Cardiac fibroblast (primary cell): ENCODE data around the gene ZYG11A.

Experiments
- DNase-seq, 2 donors: peaks; one replicate each; pipeline versions ENCODE4 v3.0.0 to v3.0.0-alpha.2; 2010; ENCODE audit warnings: low read depth in 2 of 2
- H3K4me3 ChIP-seq, 2 donors: replicated peaks in 1 of 2; 1 replicate in 1 of 2; 2 replicates in 1 of 2; pipeline ENCODE4 v1.5.1; 2011; ENCODE audit warnings: low read depth in 2 of 2, low read length in 2 of 2, mild to moderate bottlenecking in 2 of 2, moderate library complexity in 1 of 2
- TF ChIP-seq, protein P1 (sequence below): IDR thresholded peaks from one replicate; pipeline ENCODE4 v1.5.1; 2011; ENCODE audit warnings: low read depth, mild to moderate bottlenecking, low read length, inconsistent platforms

The ZYG11A gene

DNA sequence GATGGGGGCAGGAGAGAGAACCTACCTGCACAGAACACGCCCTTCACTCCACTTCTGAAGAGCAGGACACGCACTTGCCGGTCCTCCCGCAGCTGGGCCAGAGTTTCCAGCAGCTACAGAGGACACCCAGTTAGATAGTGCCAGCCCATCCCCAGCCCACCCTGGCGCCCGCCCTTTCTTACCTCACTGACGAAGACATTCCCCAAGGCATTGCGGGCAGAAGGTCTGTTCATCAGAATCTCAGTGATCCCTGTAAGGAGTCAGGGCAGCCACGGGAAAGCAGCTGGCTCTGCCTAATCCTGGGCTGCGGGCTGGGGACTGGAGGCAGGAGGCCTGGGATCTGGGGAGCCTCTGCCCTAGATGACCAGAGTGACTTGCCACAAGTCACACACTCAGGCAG is 69.0 kb downstream of the ZYG11A start:
- no peak overlapping the region for H3K4me3 ChIP-seq
- DNase-seq: no peak
- TF ChIP-seq, protein P1, sequence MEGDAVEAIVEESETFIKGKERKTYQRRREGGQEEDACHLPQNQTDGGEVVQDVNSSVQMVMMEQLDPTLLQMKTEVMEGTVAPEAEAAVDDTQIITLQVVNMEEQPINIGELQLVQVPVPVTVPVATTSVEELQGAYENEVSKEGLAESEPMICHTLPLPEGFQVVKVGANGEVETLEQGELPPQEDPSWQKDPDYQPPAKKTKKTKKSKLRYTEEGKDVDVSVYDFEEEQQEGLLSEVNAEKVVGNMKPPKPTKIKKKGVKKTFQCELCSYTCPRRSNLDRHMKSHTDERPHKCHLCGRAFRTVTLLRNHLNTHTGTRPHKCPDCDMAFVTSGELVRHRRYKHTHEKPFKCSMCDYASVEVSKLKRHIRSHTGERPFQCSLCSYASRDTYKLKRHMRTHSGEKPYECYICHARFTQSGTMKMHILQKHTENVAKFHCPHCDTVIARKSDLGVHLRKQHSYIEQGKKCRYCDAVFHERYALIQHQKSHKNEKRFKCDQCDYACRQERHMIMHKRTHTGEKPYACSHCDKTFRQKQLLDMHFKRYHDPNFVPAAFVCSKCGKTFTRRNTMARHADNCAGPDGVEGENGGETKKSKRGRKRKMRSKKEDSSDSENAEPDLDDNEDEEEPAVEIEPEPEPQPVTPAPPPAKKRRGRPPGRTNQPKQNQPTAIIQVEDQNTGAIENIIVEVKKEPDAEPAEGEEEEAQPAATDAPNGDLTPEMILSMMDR: no peak

GRCh38 chr1:52913014-52913413 is 70.5 kb downstream of the ZYG11A start:
- no peak for DNase-seq

GRCh38 chr1:52913537-52913936 is 71.0 kb downstream of the ZYG11A start:
- no peak for DNase-seq

More at GRCh38 chr1:52913014-52913413, 70.5 kb downstream of the ZYG11A start:
- TF ChIP-seq, protein P1: no peak
- no peak overlapping the region for H3K4me3 ChIP-seq

DNA sequence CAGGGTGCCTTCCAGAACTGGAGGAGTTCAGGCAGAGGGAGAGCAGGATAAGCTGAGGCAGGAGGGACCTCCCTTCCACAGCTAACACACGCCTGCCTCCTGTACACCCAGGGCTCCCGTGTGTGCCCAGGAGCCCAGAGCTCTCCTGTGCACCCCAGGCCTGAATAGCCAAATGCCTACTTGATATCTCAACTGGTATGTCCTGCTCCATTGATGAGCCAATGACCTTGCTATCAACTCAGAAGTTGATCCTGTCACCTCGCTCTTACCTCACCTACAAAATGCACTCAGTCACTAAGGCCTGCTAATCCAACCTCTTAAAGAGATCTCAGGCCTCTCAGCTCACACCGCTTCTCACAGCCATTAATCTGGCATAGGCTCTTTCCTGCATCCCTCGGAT is 71.9 kb downstream of the ZYG11A start:
- H3K4me3 ChIP-seq: no peak overlapping the region
- TF ChIP-seq, protein P1: no peak

More at GRCh38 chr1:52913537-52913936, 71.0 kb downstream of the ZYG11A start:
- TF ChIP-seq, protein P1: no peak
- no peak overlapping the region for H3K4me3 ChIP-seq

DNA sequence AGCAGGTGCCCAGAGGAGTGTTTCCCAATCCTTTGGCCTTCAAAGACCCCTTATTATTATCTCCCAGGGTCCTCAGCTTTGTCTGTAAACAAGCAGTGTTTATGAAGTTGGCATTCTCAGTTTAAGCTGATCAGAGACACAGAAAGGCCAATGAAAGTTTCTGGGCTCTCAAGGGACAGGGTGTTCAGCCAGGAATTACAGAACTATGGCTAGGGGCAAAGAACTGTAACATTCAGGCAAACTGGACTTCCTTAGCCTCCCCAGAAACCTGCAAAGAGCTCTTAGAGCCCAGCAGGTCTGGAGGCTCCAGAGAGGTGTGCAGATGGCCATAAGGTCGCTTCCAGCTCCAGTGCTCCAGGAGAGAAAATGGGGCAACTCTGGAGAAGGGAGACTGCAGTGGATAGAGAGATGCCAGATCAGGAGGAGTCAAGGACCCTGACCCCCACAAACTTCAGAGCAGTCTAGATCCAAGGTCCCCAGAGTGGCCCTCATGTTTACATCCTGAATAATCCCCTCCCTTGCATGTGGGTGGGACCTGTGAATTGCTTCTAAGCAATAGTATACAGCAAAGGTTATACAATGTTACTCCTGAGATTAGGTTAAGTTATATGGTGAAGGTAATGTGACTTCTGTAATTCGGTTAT is 72.8 kb downstream of the ZYG11A start:
- no peak for DNase-seq
- H3K4me3 ChIP-seq: no peak overlapping the region
- TF ChIP-seq, protein P1: no peak

More for the DNA sequence above, 71.9 kb downstream of the ZYG11A start:
- no peak for DNase-seq

DNA sequence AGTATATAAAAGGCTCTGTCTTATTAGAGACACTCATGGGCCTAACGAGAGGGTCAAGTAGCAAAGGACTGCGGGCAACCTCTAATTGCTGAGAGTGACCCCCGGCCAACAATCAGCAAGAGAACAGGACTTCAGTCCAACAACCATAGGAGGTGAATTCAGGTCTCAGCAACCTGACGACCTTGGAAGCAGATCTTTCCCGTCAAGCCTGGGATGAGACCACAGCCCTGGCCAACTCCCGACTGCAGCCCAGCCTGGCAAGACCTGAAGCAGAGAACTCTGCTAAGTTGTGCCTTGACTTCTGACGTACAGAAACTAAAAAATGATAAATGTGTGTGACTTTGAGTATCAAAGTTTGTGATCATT is 73.3 kb downstream of the ZYG11A start:
- TF ChIP-seq, protein P1: no peak
- no peak for DNase-seq
- no peak overlapping the region for H3K4me3 ChIP-seq
